GM12875 (cell line): Measurements from ENCODE around the gene TANK.

Experiments
- H3K4me3 ChIP-seq: one replicate; pipeline ENCODE4 v1.5.1; 2011; ENCODE audit warnings: low read depth, low read length, control low read depth
- TF ChIP-seq, protein P1 (sequence below): IDR thresholded peaks from 2 replicates; pipeline ENCODE4 v1.5.1; 2011; ENCODE audit warnings: low read depth, mild to moderate bottlenecking, control low read depth, inconsistent platforms, low read length, moderate library complexity, borderline replicate concordance; ENCODE audit not compliant: insufficient read depth

The TANK gene

DNA sequence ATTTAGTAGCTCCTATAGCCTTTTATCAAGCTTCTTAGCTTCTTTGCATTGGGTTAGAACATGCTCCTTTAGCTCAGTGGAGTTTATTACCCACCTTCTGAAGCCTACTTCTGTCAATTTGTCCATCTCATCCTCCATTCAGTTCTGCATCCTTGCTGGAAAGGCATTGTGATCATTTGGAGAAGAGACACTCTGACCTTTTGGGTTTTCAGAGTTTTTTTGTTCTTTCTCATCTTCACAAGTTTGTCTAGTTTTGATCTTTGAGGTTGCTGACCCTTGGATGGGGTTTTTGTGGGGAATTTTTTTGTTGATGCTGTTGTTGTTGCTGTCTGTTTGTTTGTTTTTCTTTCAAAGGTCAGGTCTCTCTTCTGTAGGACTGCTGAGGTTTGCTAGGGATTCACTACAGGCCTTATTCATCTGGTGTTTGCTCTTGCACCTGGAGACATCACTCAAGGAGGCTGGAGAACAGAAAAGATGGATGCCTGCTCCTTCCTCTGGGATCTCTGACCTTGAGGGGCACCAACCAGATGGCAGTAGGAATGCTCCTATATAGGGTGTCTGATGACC lies 13.9 kb upstream of the TANK start:
- TF ChIP-seq, protein P1, sequence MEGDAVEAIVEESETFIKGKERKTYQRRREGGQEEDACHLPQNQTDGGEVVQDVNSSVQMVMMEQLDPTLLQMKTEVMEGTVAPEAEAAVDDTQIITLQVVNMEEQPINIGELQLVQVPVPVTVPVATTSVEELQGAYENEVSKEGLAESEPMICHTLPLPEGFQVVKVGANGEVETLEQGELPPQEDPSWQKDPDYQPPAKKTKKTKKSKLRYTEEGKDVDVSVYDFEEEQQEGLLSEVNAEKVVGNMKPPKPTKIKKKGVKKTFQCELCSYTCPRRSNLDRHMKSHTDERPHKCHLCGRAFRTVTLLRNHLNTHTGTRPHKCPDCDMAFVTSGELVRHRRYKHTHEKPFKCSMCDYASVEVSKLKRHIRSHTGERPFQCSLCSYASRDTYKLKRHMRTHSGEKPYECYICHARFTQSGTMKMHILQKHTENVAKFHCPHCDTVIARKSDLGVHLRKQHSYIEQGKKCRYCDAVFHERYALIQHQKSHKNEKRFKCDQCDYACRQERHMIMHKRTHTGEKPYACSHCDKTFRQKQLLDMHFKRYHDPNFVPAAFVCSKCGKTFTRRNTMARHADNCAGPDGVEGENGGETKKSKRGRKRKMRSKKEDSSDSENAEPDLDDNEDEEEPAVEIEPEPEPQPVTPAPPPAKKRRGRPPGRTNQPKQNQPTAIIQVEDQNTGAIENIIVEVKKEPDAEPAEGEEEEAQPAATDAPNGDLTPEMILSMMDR, result no peak
- no peak overlapping the region for H3K4me3 ChIP-seq

- H3K4me3 ChIP-seq, result no peak overlapping the region
- TF ChIP-seq, protein P1, result no peak
These were observed 13.2 kb upstream of the TANK start for GRCh38 chr2:161146996-161147395.

DNA sequence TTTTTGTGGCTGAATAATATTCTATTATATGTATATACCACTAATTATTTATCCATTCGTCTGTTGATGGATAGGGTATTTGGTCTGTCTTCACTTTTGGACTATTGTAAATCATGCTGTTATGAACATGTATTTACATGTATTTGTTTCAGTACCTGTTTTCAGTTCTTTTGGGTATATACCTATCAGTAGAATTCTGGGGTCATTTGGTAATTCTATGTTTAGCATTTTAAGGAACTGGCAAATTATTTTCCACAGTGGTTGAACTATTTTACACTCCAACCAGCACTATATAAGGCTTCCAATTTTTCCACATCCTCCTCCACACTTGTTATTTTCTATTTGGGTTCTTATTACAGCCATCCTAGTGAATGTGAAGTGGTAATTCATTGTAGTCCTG lies 12.4 kb upstream of the TANK start:
- no peak overlapping the region for H3K4me3 ChIP-seq
- TF ChIP-seq, protein P1, result no peak

- H3K4me3 ChIP-seq, result no peak overlapping the region
- TF ChIP-seq, protein P1, result no peak
These were observed 9.5 kb upstream of the TANK start for GRCh38 chr2:161150704-161151103.

DNA sequence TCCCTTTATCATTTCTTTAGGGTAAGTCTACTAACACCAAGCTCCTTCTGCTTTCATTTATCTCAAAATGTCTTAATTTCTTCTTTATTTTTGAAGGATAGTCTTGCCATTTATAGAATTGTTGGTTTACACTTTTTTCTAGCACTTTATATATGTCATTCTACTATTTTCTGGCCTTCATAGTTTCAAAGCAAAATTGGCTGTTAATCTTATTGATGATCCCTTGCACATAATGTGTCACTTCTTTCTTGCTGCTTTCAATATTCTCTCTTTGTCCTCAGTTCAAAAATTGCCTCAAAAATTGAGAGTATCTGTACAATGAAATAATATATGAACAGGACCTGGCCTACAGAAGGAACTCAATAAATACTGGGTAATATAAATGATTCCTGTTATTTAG lies 7.9 kb upstream of the TANK start:
- no peak overlapping the region for H3K4me3 ChIP-seq
- TF ChIP-seq, protein P1, result no peak

DNA sequence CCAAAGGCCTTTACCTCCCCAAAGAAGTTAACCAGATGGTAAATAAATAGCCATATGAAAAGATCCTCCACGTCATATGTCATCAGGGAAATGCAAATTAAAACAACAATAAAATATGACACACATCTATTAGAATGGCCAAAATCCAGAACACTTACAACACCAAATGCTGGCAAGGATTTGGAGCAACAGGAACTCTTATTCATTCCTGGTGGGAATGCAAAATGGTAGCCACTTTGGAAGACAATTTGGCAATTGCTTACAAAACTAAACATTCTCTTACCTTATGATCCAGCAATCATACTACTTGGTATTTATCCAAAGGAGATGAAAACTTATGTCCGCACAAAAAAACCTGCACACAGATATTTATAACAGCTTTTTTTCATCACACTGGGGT lies 1.3 kb upstream of the TANK start:
- no peak overlapping the region for H3K4me3 ChIP-seq
- TF ChIP-seq, protein P1, result no peak

DNA sequence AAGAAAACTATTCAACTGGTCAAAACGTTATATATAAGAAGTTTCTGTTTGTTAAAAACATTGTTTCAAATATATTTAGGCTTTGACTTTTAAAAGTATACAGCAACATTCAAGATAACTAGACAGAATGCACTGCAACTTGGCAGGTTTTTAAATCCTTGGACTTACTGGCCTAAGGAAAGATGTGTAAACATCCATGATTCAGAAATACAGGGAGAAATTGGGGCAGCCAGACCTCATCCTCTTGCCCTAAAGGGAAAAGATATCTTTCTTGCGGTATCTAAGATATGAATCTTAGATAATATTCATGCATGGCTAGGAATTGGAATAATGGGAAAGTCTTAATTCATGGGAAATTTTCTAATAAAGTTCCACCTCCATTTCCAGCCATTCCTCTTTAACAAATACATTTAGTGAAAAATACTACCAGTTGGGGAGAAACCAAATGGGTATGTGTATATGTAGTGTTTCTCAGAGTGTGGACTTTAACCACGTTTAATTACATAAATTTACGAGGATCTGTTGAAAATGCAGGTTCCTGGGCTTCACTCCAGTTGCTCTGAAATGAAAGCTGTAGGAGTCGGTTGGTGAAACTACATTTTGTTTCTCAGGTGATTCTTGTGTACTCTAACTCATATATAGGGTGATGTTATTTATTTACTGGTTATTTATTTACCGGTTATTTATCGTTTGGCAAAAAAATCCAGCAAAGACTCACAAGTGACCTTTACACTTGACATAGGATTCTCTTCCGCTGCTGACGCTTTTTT lies 587 bp upstream of the TANK start:
- H3K4me3 ChIP-seq, result no peak overlapping the region
- TF ChIP-seq, protein P1, result no peak
